HG02642 (cell line): Measurements from ENCODE around the gene DHX15.

ENCODE experiments used
- ATAC-seq: cut with Tn5 transposase; IDR thresholded peaks from one replicate; pipeline ENCODE4 v1.9.1; 2021; ENCODE audit warnings: mild to moderate bottlenecking; ENCODE audit not compliant: unreplicated experiment, poor library complexity

Gene DHX15

GRCh38 chr4:24583451-24584210 is 723 bp downstream of the DHX15 start:
- ATAC-seq: peak; percentile 29

- no peak for ATAC-seq
Observed at GRCh38 chr4:24582235-24582832, 2.0 kb downstream of the DHX15 start.

- ATAC-seq: no peak
Observed at GRCh38 chr4:24578364-24578763, 6.0 kb downstream of the DHX15 start.

- ATAC-seq: no peak
Observed at GRCh38 chr4:24576276-24576675, 8.1 kb downstream of the DHX15 start.

GRCh38 chr4:24574236-24574635 is 10.1 kb downstream of the DHX15 start:
- ATAC-seq: no peak

- no peak for ATAC-seq
Observed at GRCh38 chr4:24573582-24573981, 10.8 kb downstream of the DHX15 start.

GRCh38 chr4:24570574-24571236 is 13.6 kb downstream of the DHX15 start:
- ATAC-seq: no peak

GRCh38 chr4:24570172-24570571 is 14.2 kb downstream of the DHX15 start:
- ATAC-seq: no peak

- no peak for ATAC-seq
Observed at GRCh38 chr4:24569662-24570061, 14.7 kb downstream of the DHX15 start.

- ATAC-seq: no peak
Observed at GRCh38 chr4:24568425-24568824, 15.9 kb downstream of the DHX15 start.

GRCh38 chr4:24565054-24565453 is 19.3 kb downstream of the DHX15 start:
- no peak for ATAC-seq

- no peak for ATAC-seq
Observed at GRCh38 chr4:24564488-24564887, 19.9 kb downstream of the DHX15 start.

- ATAC-seq: no peak
Observed at GRCh38 chr4:24561438-24562139, 22.8 kb downstream of the DHX15 start.

- no peak for ATAC-seq
Observed at GRCh38 chr4:24560868-24561368, 23.4 kb downstream of the DHX15 start.

GRCh38 chr4:24559889-24560288 is 24.5 kb downstream of the DHX15 start:
- ATAC-seq: no peak

- ATAC-seq: no peak
Observed at GRCh38 chr4:24559032-24559821, 25.1 kb downstream of the DHX15 start.

- ATAC-seq: no peak
Observed at GRCh38 chr4:24557026-24558025, 27.0 kb downstream of the DHX15 start.

GRCh38 chr4:24551492-24552289 is 32.7 kb downstream of the DHX15 start:
- ATAC-seq: no peak
